K562 (cell line): Measurements from ENCODE around the gene SMG9. TPM values are rescaled to one million over a fixed set of nuclear protein-coding genes. Genes with fewer than 3 reads are reported as not detected.

ENCODE experiments used
- CHD4 ChIP-seq: fragments of 200-600 bp; sonication (generic); IDR thresholded peaks from 3 replicates; pipeline ENCODE4 v1.6.1; 2012; ENCODE audit warnings: low read depth, mild to moderate bottlenecking, mixed read lengths, low read length, inconsistent platforms; ENCODE audit not compliant: insufficient read depth, insufficient replicate concordance, poor library complexity, severe bottlenecking
- ETV6 ChIP-seq, 3 experiments: fragments of 150-350 bp in 1 of 3; sonication (generic) in 1 of 3; formaldehyde crosslinking in 1 of 3; IDR thresholded peaks; 2 replicates each; pipeline versions ENCODE4 v1.6.1 to v1.8.0; 2014 to 2022; ENCODE audit warnings: borderline replicate concordance in 2 of 3, low read depth in 2 of 3, antibody characterized with exemption in 1 of 3, low read length in 1 of 3, mild to moderate bottlenecking in 1 of 3, missing genetic modification reagents in 1 of 3
- FIP1L1 ChIP-seq: fragments of 200-400 bp; formaldehyde crosslinking; IDR thresholded peaks from 2 replicates; pipeline ENCODE4 v1.6.1; 2018; ENCODE audit warnings: mild to moderate bottlenecking, low read depth, low read length; ENCODE audit not compliant: poor library complexity, severe bottlenecking
- NFIC ChIP-seq: fragments of 450-650 bp; IDR thresholded peaks from 2 replicates; pipeline ENCODE4 v1.6.1; 2017; ENCODE audit warnings: mild to moderate bottlenecking, inconsistent platforms
- NUFIP1 ChIP-seq: fragments of 450-650 bp; IDR thresholded peaks from 2 replicates; pipeline ENCODE4 v1.6.1; 2018; ENCODE audit not compliant: partially characterized antibody
- POLR2G ChIP-seq: fragments of 200-400 bp; formaldehyde crosslinking; IDR thresholded peaks from 2 replicates; pipeline ENCODE4 v1.6.1; 2017; ENCODE audit warnings: low read depth, mild to moderate bottlenecking, antibody characterized with exemption, low read length, moderate library complexity
- RUNX1 ChIP-seq: sonication (generic); IDR thresholded peaks from 2 replicates; pipeline ENCODE4 v1.6.1; 2016; ENCODE audit warnings: antibody characterized with exemption, low read depth
- SNIP1 ChIP-seq: fragments of 450-650 bp; IDR thresholded peaks from 2 replicates; pipeline ENCODE4 v1.7.1; 2017; ENCODE audit warnings: low read depth, mild to moderate bottlenecking
- SRSF1 ChIP-seq: fragments of 200-400 bp; formaldehyde crosslinking; IDR thresholded peaks from 2 replicates; pipeline ENCODE4 v1.6.1; 2017; ENCODE audit warnings: mild to moderate bottlenecking, low read depth, low read length, moderate library complexity
- TFE3 ChIP-seq: fragments of 450-650 bp; formaldehyde crosslinking; IDR thresholded peaks from 2 replicates; pipeline ENCODE4 v1.4.0; 2020; ENCODE audit warnings: mild to moderate bottlenecking, mixed read lengths
- TRIM28 ChIP-seq: fragments of 450-650 bp; IDR thresholded peaks from 2 replicates; pipeline ENCODE4 v1.6.1; 2017
- ZC3H11A ChIP-seq: IDR thresholded peaks from 2 replicates; pipeline ENCODE4 v1.6.1; 2012; ENCODE audit warnings: low read depth, low read length, improper control_type of control experiment
- ZNF12 ChIP-seq: sonication (generic); formaldehyde crosslinking; IDR thresholded peaks from 2 replicates; pipeline ENCODE4 v1.4.0; 2020; ENCODE audit warnings: mild to moderate bottlenecking, missing genetic modification reagents
- ZNF140 ChIP-seq: fragments of 250-450 bp; sonication (Bioruptor Pico); IDR thresholded peaks from 2 replicates; pipeline ENCODE4 v1.8.0; 2021; ENCODE audit warnings: moderate library complexity, mild to moderate bottlenecking, inconsistent platforms
- ZNF224 ChIP-seq: sonication (generic); formaldehyde crosslinking; IDR thresholded peaks from 2 replicates; pipeline ENCODE4 v1.8.0; 2022; ENCODE audit warnings: mild to moderate bottlenecking, missing genetic modification reagents
- ZNF280A ChIP-seq: fragments of 450-650 bp; IDR thresholded peaks from 2 replicates; pipeline ENCODE4 v1.6.1; 2018; ENCODE audit warnings: mild to moderate bottlenecking, low read depth; ENCODE audit not compliant: partially characterized antibody
- ZNF655 ChIP-seq: fragments of 250-450 bp; sonication (Bioruptor Pico); IDR thresholded peaks from 2 replicates; pipeline ENCODE4 v1.5.0; 2021
- ZNF695 ChIP-seq: fragments of 450-650 bp; formaldehyde crosslinking; IDR thresholded peaks from 2 replicates; pipeline ENCODE4 v1.4.0; 2020; ENCODE audit warnings: mild to moderate bottlenecking, moderate library complexity
- polyA plus RNA-seq, 8 experiments: library from polyadenylated mRNA; depleted of rRNA in 4 of 8; stranded (reverse) in 5 of 8; unstranded in 3 of 8; fragments of >200 nt; fragmentation: Nextera tagmentation in 2 of 8; fragmentation: Illumina TruSeq in 1 of 8; extraction: Ambion mirVana in 2 of 8; extraction: Trizol in 1 of 8; gene quantifications; 2 replicates each; pipeline versions ENCODE4 v1.2.1 to v1.2.3, GENCODE V29; 2011 to 2014; ENCODE audit warnings: inconsistent platforms in 1 of 8, missing spikeins in 1 of 8
- total RNA-seq, 7 experiments: library from RNA; depleted of rRNA in 6 of 7; stranded (reverse); fragments of >200 nt in 6 of 7; fragmentation: Illumina TruSeq in 2 of 7; extraction: Trizol in 2 of 7; gene quantifications; 2 replicates each; pipeline versions ENCODE4 v1.2.1 to v1.2.3, GENCODE V29; 2011 to 2021; ENCODE audit warnings: low replicate concordance in 1 of 7
- TF ChIP-seq, protein P1 (sequence below): fragments of 450-650 bp; formaldehyde crosslinking; conservative IDR thresholded peaks from 2 replicates; pipeline ENCODE4 v1.4.0; 2022; ENCODE audit warnings: mild to moderate bottlenecking, missing genetic modification characterization
- TF ChIP-seq, protein P2 (sequence below): fragments of 250-450 bp; sonication (Bioruptor Pico); IDR thresholded peaks from 2 replicates; pipeline ENCODE4 v1.5.0; 2022; ENCODE audit warnings: mild to moderate bottlenecking

The SMG9 gene
- total and polyA plus RNA-seq, 9 of the 15 experiments (the other 6 are each of a cell fraction or from before 2014, with no cell fraction given), result 1.7 to 79.7 (median 40.2) TPM

GRCh38 chr19:43798026-43798545 lies 43.3 kb upstream of the SMG9 start (continued):
- TF ChIP-seq, protein P1, sequence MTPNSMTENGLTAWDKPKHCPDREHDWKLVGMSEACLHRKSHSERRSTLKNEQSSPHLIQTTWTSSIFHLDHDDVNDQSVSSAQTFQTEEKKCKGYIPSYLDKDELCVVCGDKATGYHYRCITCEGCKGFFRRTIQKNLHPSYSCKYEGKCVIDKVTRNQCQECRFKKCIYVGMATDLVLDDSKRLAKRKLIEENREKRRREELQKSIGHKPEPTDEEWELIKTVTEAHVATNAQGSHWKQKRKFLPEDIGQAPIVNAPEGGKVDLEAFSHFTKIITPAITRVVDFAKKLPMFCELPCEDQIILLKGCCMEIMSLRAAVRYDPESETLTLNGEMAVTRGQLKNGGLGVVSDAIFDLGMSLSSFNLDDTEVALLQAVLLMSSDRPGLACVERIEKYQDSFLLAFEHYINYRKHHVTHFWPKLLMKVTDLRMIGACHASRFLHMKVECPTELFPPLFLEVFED (CRISPR knock-in tag), result no peak
- TF ChIP-seq ZNF140 (CRISPR knock-in tag), result no peak
- no peak for TF ChIP-seq ZNF280A
- TF ChIP-seq ZC3H11A, result no peak
- no peak for TF ChIP-seq ZNF224
- TF ChIP-seq ZNF695 (CRISPR knock-in tag), result no peak
- no peak for TF ChIP-seq CHD4
- no peak for TF ChIP-seq POLR2G
- TF ChIP-seq, protein P2, sequence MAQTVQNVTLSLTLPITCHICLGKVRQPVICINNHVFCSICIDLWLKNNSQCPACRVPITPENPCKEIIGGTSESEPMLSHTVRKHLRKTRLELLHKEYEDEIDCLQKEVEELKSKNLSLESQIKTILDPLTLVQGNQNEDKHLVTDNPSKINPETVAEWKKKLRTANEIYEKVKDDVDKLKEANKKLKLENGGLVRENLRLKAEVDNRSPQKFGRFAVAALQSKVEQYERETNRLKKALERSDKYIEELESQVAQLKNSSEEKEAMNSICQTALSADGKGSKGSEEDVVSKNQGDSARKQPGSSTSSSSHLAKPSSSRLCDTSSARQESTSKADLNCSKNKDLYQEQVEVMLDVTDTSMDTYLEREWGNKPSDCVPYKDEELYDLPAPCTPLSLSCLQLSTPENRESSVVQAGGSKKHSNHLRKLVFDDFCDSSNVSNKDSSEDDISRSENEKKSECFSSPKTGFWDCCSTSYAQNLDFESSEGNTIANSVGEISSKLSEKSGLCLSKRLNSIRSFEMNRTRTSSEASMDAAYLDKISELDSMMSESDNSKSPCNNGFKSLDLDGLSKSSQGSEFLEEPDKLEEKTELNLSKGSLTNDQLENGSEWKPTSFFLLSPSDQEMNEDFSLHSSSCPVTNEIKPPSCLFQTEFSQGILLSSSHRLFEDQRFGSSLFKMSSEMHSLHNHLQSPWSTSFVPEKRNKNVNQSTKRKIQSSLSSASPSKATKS (CRISPR knock-in tag), result no peak
- TF ChIP-seq SRSF1, result no peak
- 0 out of 2 replicates have a peak, but pooled peaks have one; percentile 24 for TF ChIP-seq ZNF12 (CRISPR knock-in tag)
- no peak for TF ChIP-seq NFIC
- TF ChIP-seq FIP1L1, result no peak
- no peak for TF ChIP-seq ZNF655 (CRISPR knock-in tag)
- no peak for TF ChIP-seq TFE3
- no peak for TF ChIP-seq SNIP1
- no peak for TF ChIP-seq RUNX1
- no peak for TF ChIP-seq NUFIP1
- TF ChIP-seq TRIM28, result no peak
- no peak for TF ChIP-seq ETV6 (IDR thresholded peaks at IDR 0.05; ENCODE audit: borderline replicate concordance in 1 of 2, low read depth in 2 of 2, low read length in 1 of 2)
- no peak for TF ChIP-seq ETV6 (CRISPR knock-in tag; IDR thresholded peaks at IDR 0.05; ENCODE audit: borderline replicate concordance)
